ENCODE measurements around the gene OGFOD2. TPM values are rescaled to one million over a fixed set of nuclear protein-coding genes. Genes with fewer than 3 reads are reported as not detected.
A peak's percentile ranks its signal among the peaks of the same experiment; 100 is the strongest.

The OGFOD2 gene
- total RNA-seq, 1 donor from 2014 or later: 2.4 TPM

- no peak for DNase-seq (ENCODE audit: low spot score)
Measured at GRCh38 chr12:122951406-122951805, 23.6 kb upstream of the OGFOD2 start.

- peak; percentile 69 for DNase-seq (ENCODE audit: low spot score)
Measured at GRCh38 chr12:122951979-122952892, 22.8 kb upstream of the OGFOD2 start.

- no peak for DNase-seq (ENCODE audit: low spot score)
Measured at GRCh38 chr12:122955156-122955555, 19.9 kb upstream of the OGFOD2 start.

GRCh38 chr12:122956035-122956434 lies 19.0 kb upstream of the OGFOD2 start:
- no peak for DNase-seq (ENCODE audit: low spot score)

- DNase-seq (ENCODE audit: low spot score): no peak
Measured at GRCh38 chr12:122958198-122958888, 16.7 kb upstream of the OGFOD2 start.

- no peak for DNase-seq (ENCODE audit: low spot score)
Measured at GRCh38 chr12:122959566-122960192, 15.4 kb upstream of the OGFOD2 start.

GRCh38 chr12:122960193-122960569 lies 14.9 kb upstream of the OGFOD2 start:
- DNase-seq (ENCODE audit: low spot score): no peak

- DNase-seq (ENCODE audit: low spot score): no peak
Measured at GRCh38 chr12:122961531-122962329, 13.3 kb upstream of the OGFOD2 start.

- no peak for DNase-seq (ENCODE audit: low spot score)
Measured at GRCh38 chr12:122963941-122964265, 11.1 kb upstream of the OGFOD2 start.

GRCh38 chr12:122964439-122965257 lies 10.4 kb upstream of the OGFOD2 start:
- no peak for DNase-seq (ENCODE audit: low spot score)

- no peak for DNase-seq (ENCODE audit: low spot score)
Measured at GRCh38 chr12:122965321-122965751, 9.7 kb upstream of the OGFOD2 start.

GRCh38 chr12:122965851-122966742 lies 8.9 kb upstream of the OGFOD2 start, which contains the start of gene ABCB9:
Gene ABCB9 (minus strand): TSS chr12:122966463. CDS start chr12:122960235, 6,228 bp downstream.
- DNase-seq (ENCODE audit: low spot score): peak; percentile 91

- no peak for DNase-seq (ENCODE audit: low spot score)
Measured at GRCh38 chr12:122966743-122967550, 8.1 kb upstream of the OGFOD2 start.

- DNase-seq (ENCODE audit: low spot score): no peak
Measured at GRCh38 chr12:122968104-122968503, 6.9 kb upstream of the OGFOD2 start.

GRCh38 chr12:122969676-122970075 lies 5.4 kb upstream of the OGFOD2 start:
- DNase-seq (ENCODE audit: low spot score): peak; percentile 66

GRCh38 chr12:122974274-122974891 lies 661 bp upstream of the OGFOD2 start:
- peak; percentile 99 for DNase-seq (ENCODE audit: low spot score)

- DNase-seq (ENCODE audit: low spot score): peak; percentile 18
Measured at GRCh38 chr12:122975790-122976647, 975 bp downstream of the OGFOD2 start.

Measured in umbilical cord (tissue), 2 donors.